ENCODE data around the gene NLRC5.
"Not testable (repeated sequence)": the region's sequence is repeated elsewhere in the genome, so short reads cannot be mapped to it uniquely, and the experiment has no call there.

The NLRC5 gene

GRCh38 chr16:57069635-57070370 lies 80.4 kb downstream of the NLRC5 start:
- POLR2A ChIA-PET: no interaction called here
- WGBS (ENCODE audit: insufficient coverage): 100% methylated on average over 5 of the region's 8 CpGs

GRCh38 chr16:57070424-57070823 lies 81.1 kb downstream of the NLRC5 start:
- Histone ChIP-seq H3K4me1 (ENCODE audit: control extremely low read depth in 1 of 4, control insufficient read depth in 4 of 4, insufficient read depth in 4 of 4, low read length in 3 of 4) (peaks cover 0 to 4% (median 0%) of the 10 kb centered on the region in 4 experiments), H3K27ac (ENCODE audit: insufficient read depth in 1 of 2, low read depth in 1 of 2, low read length in 2 of 2, poor library complexity in 1 of 2, severe bottlenecking in 2 of 2) (no peak overlapping the region), H3K4me3 (ENCODE audit: control insufficient read depth in 1 of 7, extremely low read depth in 1 of 7, insufficient read depth in 4 of 7, low read depth in 2 of 7, low read length in 6 of 7) (no peak overlapping the region), H3K36me3 (ENCODE audit: control insufficient read depth in 4 of 4, insufficient read depth in 4 of 4, low read length in 3 of 4) (peaks cover 0 to 18% (median 16%) of the 10 kb centered on the region in 4 experiments), H3K9me3 (ENCODE audit: control extremely low read depth in 1 of 5, control insufficient read depth in 4 of 5, insufficient read depth in 2 of 5, low read depth in 1 of 5, low read length in 4 of 5) (no peaks in the 10 kb centered on the region), H3K27me3 (replicated peaks in 2 of 5; ENCODE audit: control insufficient read depth in 4 of 5, insufficient read depth in 5 of 5, low read length in 4 of 5) (no peaks in the 10 kb centered on the region)
- ChIA-PET CTCF (interaction anchor here (1.0 to 1.6 kb wide), 3 partner anchors 14 to 24 kb away, joined by 3 to 6 read pairs (median 5); partner anchors contain the start of gene CPNE2), POLR2A (no interaction called here)
- 93% methylated on average over 2 of the region's 2 CpGs for WGBS (ENCODE audit: insufficient coverage)
- no peak for DNase-seq

More at GRCh38 chr16:57069635-57070370, 80.4 kb downstream of the NLRC5 start:
- Histone ChIP-seq H3K4me3 (ENCODE audit: control insufficient read depth in 1 of 7, extremely low read depth in 1 of 7, insufficient read depth in 4 of 7, low read depth in 2 of 7, low read length in 6 of 7) (no peak overlapping the region), H3K27ac (ENCODE audit: insufficient read depth in 1 of 2, low read depth in 1 of 2, low read length in 2 of 2, poor library complexity in 1 of 2, severe bottlenecking in 2 of 2) (no peak overlapping the region), H3K36me3 (ENCODE audit: control insufficient read depth in 4 of 4, insufficient read depth in 4 of 4, low read length in 3 of 4) (peaks cover 0 to 18% (median 16%) of the 10 kb centered on the region in 4 experiments), H3K9me3 (ENCODE audit: control extremely low read depth in 1 of 5, control insufficient read depth in 4 of 5, insufficient read depth in 2 of 5, low read depth in 1 of 5, low read length in 4 of 5) (no peaks in the 10 kb centered on the region), H3K27me3 (replicated peaks in 2 of 5; ENCODE audit: control insufficient read depth in 4 of 5, insufficient read depth in 5 of 5, low read length in 4 of 5) (no peaks in the 10 kb centered on the region), H3K4me1 (ENCODE audit: control extremely low read depth in 1 of 4, control insufficient read depth in 4 of 4, insufficient read depth in 4 of 4, low read length in 3 of 4) (peaks cover 0 to 4% (median 0%) of the 10 kb centered on the region in 4 experiments)
- DNase-seq: no peak
- CTCF ChIA-PET: interaction anchor here (0.8 to 1.6 kb wide), 6 partner anchors 14 to 105 kb away, joined by 3 to 6 read pairs (median 4); partner anchors contain the start of gene CPNE2

- H3K27me3 ChIP-seq (replicated peaks in 2 of 5; ENCODE audit: control insufficient read depth in 4 of 5, insufficient read depth in 5 of 5, low read length in 4 of 5); H3K27ac ChIP-seq (ENCODE audit: insufficient read depth in 1 of 2, low read depth in 1 of 2, low read length in 2 of 2, poor library complexity in 1 of 2, severe bottlenecking in 2 of 2); POLR2A ChIA-PET; H3K9me3 ChIP-seq (ENCODE audit: control extremely low read depth in 1 of 5, control insufficient read depth in 4 of 5, insufficient read depth in 2 of 5, low read depth in 1 of 5, low read length in 4 of 5); DNase-seq; H3K4me1 ChIP-seq (ENCODE audit: control extremely low read depth in 1 of 4, control insufficient read depth in 4 of 4, insufficient read depth in 4 of 4, low read length in 3 of 4); H3K4me3 ChIP-seq (ENCODE audit: control insufficient read depth in 1 of 7, extremely low read depth in 1 of 7, insufficient read depth in 4 of 7, low read depth in 2 of 7, low read length in 6 of 7): not testable (repeated sequence)
- CTCF ChIA-PET: interaction anchor here (0.8 to 1.0 kb wide), 2 partner anchors 12 to 45 kb away, joined by 3 to 4 read pairs; no protein-coding TSS in a partner anchor
- 100% methylated on average over 4 of the region's 4 CpGs for WGBS (ENCODE audit: insufficient coverage)
- peaks cover 0 to 20% (median 17%) of the 10 kb centered on the region in 4 experiments for H3K36me3 ChIP-seq (ENCODE audit: control insufficient read depth in 4 of 4, insufficient read depth in 4 of 4, low read length in 3 of 4)
Observed at GRCh38 chr16:57071081-57071732, 81.8 kb downstream of the NLRC5 start.

GRCh38 chr16:57071831-57072582 lies 82.7 kb downstream of the NLRC5 start:
- ChIA-PET CTCF (interaction anchor here (0.8 to 1.0 kb wide), 2 partner anchors 11 to 45 kb away, joined by 3 to 4 read pairs; no protein-coding TSS in a partner anchor), POLR2A (no interaction called here)
- H3K4me3 ChIP-seq (ENCODE audit: control insufficient read depth in 1 of 7, extremely low read depth in 1 of 7, insufficient read depth in 4 of 7, low read depth in 2 of 7, low read length in 6 of 7): no peak overlapping the region
- peaks cover 0 to 26% (median 17%) of the 10 kb centered on the region in 4 experiments for H3K36me3 ChIP-seq (ENCODE audit: control insufficient read depth in 4 of 4, insufficient read depth in 4 of 4, low read length in 3 of 4)
- H3K27ac ChIP-seq (ENCODE audit: insufficient read depth in 1 of 2, low read depth in 1 of 2, low read length in 2 of 2, poor library complexity in 1 of 2, severe bottlenecking in 2 of 2): no peak overlapping the region
- no peaks in the 10 kb centered on the region for H3K9me3 ChIP-seq (ENCODE audit: control extremely low read depth in 1 of 5, control insufficient read depth in 4 of 5, insufficient read depth in 2 of 5, low read depth in 1 of 5, low read length in 4 of 5)
- H3K4me1 ChIP-seq (ENCODE audit: control extremely low read depth in 1 of 4, control insufficient read depth in 4 of 4, insufficient read depth in 4 of 4, low read length in 3 of 4): peaks cover 0 to 4% (median 0%) of the 10 kb centered on the region in 4 experiments
- DNase-seq: no peak
- H3K27me3 ChIP-seq (replicated peaks in 2 of 5; ENCODE audit: control insufficient read depth in 4 of 5, insufficient read depth in 5 of 5, low read length in 4 of 5): no peaks in the 10 kb centered on the region
- WGBS (ENCODE audit: insufficient coverage): 96% methylated on average over 2 of the region's 3 CpGs

- H3K9me3 ChIP-seq (ENCODE audit: control extremely low read depth in 1 of 5, control insufficient read depth in 4 of 5, insufficient read depth in 2 of 5, low read depth in 1 of 5, low read length in 4 of 5): no peaks in the 10 kb centered on the region
- H3K27ac ChIP-seq (ENCODE audit: insufficient read depth in 1 of 2, low read depth in 1 of 2, low read length in 2 of 2, poor library complexity in 1 of 2, severe bottlenecking in 2 of 2): no peak overlapping the region
- no peak overlapping the region for H3K4me3 ChIP-seq (ENCODE audit: control insufficient read depth in 1 of 7, extremely low read depth in 1 of 7, insufficient read depth in 4 of 7, low read depth in 2 of 7, low read length in 6 of 7)
- peaks cover 0 to 26% (median 15%) of the 10 kb centered on the region in 4 experiments for H3K36me3 ChIP-seq (ENCODE audit: control insufficient read depth in 4 of 4, insufficient read depth in 4 of 4, low read length in 3 of 4)
- peaks cover 0 to 4% (median 0%) of the 10 kb centered on the region in 4 experiments for H3K4me1 ChIP-seq (ENCODE audit: control extremely low read depth in 1 of 4, control insufficient read depth in 4 of 4, insufficient read depth in 4 of 4, low read length in 3 of 4)
- CTCF ChIA-PET: interaction anchor here (1.0 to 1.6 kb wide), 2 partner anchors 8 to 34 kb away, joined by 3 read pairs; no protein-coding TSS in a partner anchor
- no peaks in the 10 kb centered on the region for H3K27me3 ChIP-seq (replicated peaks in 2 of 5; ENCODE audit: control insufficient read depth in 4 of 5, insufficient read depth in 5 of 5, low read length in 4 of 5)
- DNase-seq: no peak
- WGBS (ENCODE audit: insufficient coverage): 86% methylated on average over 6 of the region's 8 CpGs
- POLR2A ChIA-PET: no interaction called here
Observed at GRCh38 chr16:57072616-57073275, 83.4 kb downstream of the NLRC5 start.

- H3K36me3 ChIP-seq (ENCODE audit: control insufficient read depth in 4 of 4, insufficient read depth in 4 of 4, low read length in 3 of 4): peaks cover 0 to 26% (median 21%) of the 10 kb centered on the region in 4 experiments
- no peaks in the 10 kb centered on the region for H3K4me1 ChIP-seq (ENCODE audit: control extremely low read depth in 1 of 4, control insufficient read depth in 4 of 4, insufficient read depth in 4 of 4, low read length in 3 of 4)
- WGBS (ENCODE audit: insufficient coverage): 100% methylated on average over 4 of the region's 7 CpGs
- no peaks in the 10 kb centered on the region for H3K9me3 ChIP-seq (ENCODE audit: control extremely low read depth in 1 of 5, control insufficient read depth in 4 of 5, insufficient read depth in 2 of 5, low read depth in 1 of 5, low read length in 4 of 5)
- H3K27ac ChIP-seq (ENCODE audit: insufficient read depth in 1 of 2, low read depth in 1 of 2, low read length in 2 of 2, poor library complexity in 1 of 2, severe bottlenecking in 2 of 2): no peak overlapping the region
- no peaks in the 10 kb centered on the region for H3K27me3 ChIP-seq (replicated peaks in 2 of 5; ENCODE audit: control insufficient read depth in 4 of 5, insufficient read depth in 5 of 5, low read length in 4 of 5)
- ChIA-PET CTCF (interaction anchor here (1.3 to 1.6 kb wide), 2 partner anchors 15 to 16 kb away, joined by 3 to 4 read pairs; no protein-coding TSS in a partner anchor), POLR2A (no interaction called here)
- H3K4me3 ChIP-seq (ENCODE audit: control insufficient read depth in 1 of 7, extremely low read depth in 1 of 7, insufficient read depth in 4 of 7, low read depth in 2 of 7, low read length in 6 of 7): no peak overlapping the region
- no peak for DNase-seq
Observed at GRCh38 chr16:57077714-57078113, 88.4 kb downstream of the NLRC5 start.

Data from common myeloid progenitor, CD34-positive (primary cell).